Activated CD8-positive, alpha-beta memory T cell treated with anti-CD3 and anti-CD28 coated beads, Interleukin-2, amount 50 U/mL, for 24 hours (primary cell): ENCODE results near the gene BACH2.
"Not testable (repeated sequence)": the region's sequence is repeated elsewhere in the genome, so short reads cannot be mapped to it uniquely, and the experiment has no call there.

ENCODE experiments used
- DNase-seq: peaks from one replicate; pipeline ENCODE4 v3.0.0-alpha.2; 2020; ENCODE audit errors: extremely low read depth

Gene BACH2

GRCh38 chr6:90126839-90127238, 169.8 kb downstream of the BACH2 start:
- DNase-seq, result no peak

- no peak for DNase-seq
These were observed 170.5 kb downstream of the BACH2 start for GRCh38 chr6:90126181-90126580.

GRCh38 chr6:90124874-90125510, 171.7 kb downstream of the BACH2 start:
- no peak for DNase-seq

GRCh38 chr6:90123831-90124230, 172.8 kb downstream of the BACH2 start:
- no peak for DNase-seq

- DNase-seq, result no peak
These were observed 174.7 kb downstream of the BACH2 start for GRCh38 chr6:90121982-90122381.

- DNase-seq, result no peak
These were observed 176.3 kb downstream of the BACH2 start for GRCh38 chr6:90120327-90120726.

GRCh38 chr6:90119618-90120017, 177.0 kb downstream of the BACH2 start:
- no peak for DNase-seq

- no peak for DNase-seq
These were observed 178.1 kb downstream of the BACH2 start for GRCh38 chr6:90118581-90118980.

GRCh38 chr6:90118069-90118468, 178.6 kb downstream of the BACH2 start:
- DNase-seq, result no peak

- DNase-seq, result not testable (repeated sequence)
These were observed 180.5 kb downstream of the BACH2 start for GRCh38 chr6:90116126-90116525.

- DNase-seq, result no peak
These were observed 183.3 kb downstream of the BACH2 start for GRCh38 chr6:90113389-90113788.

- DNase-seq, result no peak
These were observed 185.3 kb downstream of the BACH2 start for GRCh38 chr6:90111387-90111786.

- peak; percentile 49 for DNase-seq
These were observed 185.7 kb downstream of the BACH2 start for GRCh38 chr6:90110971-90111370.

GRCh38 chr6:90109141-90109540, 187.5 kb downstream of the BACH2 start:
- no peak for DNase-seq

- DNase-seq, result no peak
These were observed 188.8 kb downstream of the BACH2 start for GRCh38 chr6:90107771-90108282.

- DNase-seq, result no peak
These were observed 189.3 kb downstream of the BACH2 start for GRCh38 chr6:90107371-90107770.

- no peak for DNase-seq
These were observed 190.2 kb downstream of the BACH2 start for GRCh38 chr6:90106449-90106848.

- no peak for DNase-seq
These were observed 191.0 kb downstream of the BACH2 start for GRCh38 chr6:90105506-90106170.

GRCh38 chr6:90103056-90103800, 193.4 kb downstream of the BACH2 start:
- no peak for DNase-seq

- no peak for DNase-seq
These were observed 195.2 kb downstream of the BACH2 start for GRCh38 chr6:90101403-90101802.

- no peak for DNase-seq
These were observed 196.5 kb downstream of the BACH2 start for GRCh38 chr6:90100059-90100665.

- no peak for DNase-seq
These were observed 198.0 kb downstream of the BACH2 start for GRCh38 chr6:90098627-90099026.
